Caco-2 (cell line): ENCODE data around the gene CD81. TPM values are rescaled to one million over a fixed set of nuclear protein-coding genes. Genes with fewer than 3 reads are reported as not detected.

Source experiments
- BruUV-seq: library from RNA; stranded (reverse); fragments of 400-500 nt; replicated peaks from 2 replicates; lab custom pipeline; 2021; lab: Mats Ljungman, UMichigan
- CTCF ChIA-PET: fragments of 300-600 bp; sonication (Branson Sonifier 250); formaldehyde crosslinking; loops from one replicate; lab custom pipeline; 2022; ENCODE audit warnings: antibody characterized with exemption; lab: Charles Lee
- POLR2A ChIA-PET: fragments of 300-600 bp; sonication (Branson Sonifier 250); formaldehyde crosslinking; loops from one replicate; lab custom pipeline; 2022; ENCODE audit warnings: antibody characterized with exemption; lab: Charles Lee
- DNase-seq, 2 experiments: peaks; one replicate each; pipeline versions ENCODE4 v3.0.0 to v3.0.0-alpha.2; 2020 to 2022
- H3K27me3 ChIP-seq: replicated peaks from 2 replicates; pipeline ENCODE4 v1.6.0; 2011; ENCODE audit warnings: low read length; ENCODE audit not compliant: control insufficient read depth, insufficient read depth
- H3K36me3 ChIP-seq: 2 replicates; pipeline ENCODE4 v1.5.1; 2011; ENCODE audit warnings: low read length; ENCODE audit not compliant: control insufficient read depth, insufficient read depth
- H3K4me1 ChIP-seq: fragments of 250-450 bp; sonication (Bioruptor Pico); 2 replicates; pipeline ENCODE4 v1.5.1; 2020; ENCODE audit warnings: mild to moderate bottlenecking
- H3K4me3 ChIP-seq: 2 replicates; pipeline ENCODE4 v1.5.1; 2011; ENCODE audit warnings: low read depth, mild to moderate bottlenecking, control low read depth, low read length
- H3K9me3 ChIP-seq: fragments of 250-450 bp; sonication (Bioruptor Pico); 2 replicates; pipeline ENCODE4 v1.5.1; 2020; ENCODE audit warnings: mild to moderate bottlenecking, moderate library complexity
- H3K27ac Mint-ChIP-seq: one replicate; pipeline ENCODE4 v1.8.0; 2022; ENCODE audit warnings: mixed read lengths; ENCODE audit not compliant: unreplicated experiment
- H3K27me3 Mint-ChIP-seq: one replicate; pipeline ENCODE4 v1.8.0; 2022; ENCODE audit warnings: mixed read lengths; ENCODE audit not compliant: insufficient read depth, unreplicated experiment
- H3K36me3 Mint-ChIP-seq: one replicate; pipeline ENCODE4 v1.8.0; 2022; ENCODE audit warnings: mild to moderate bottlenecking, mixed read lengths; ENCODE audit not compliant: insufficient read depth, unreplicated experiment
- H3K4me1 Mint-ChIP-seq: one replicate; pipeline ENCODE4 v1.8.0; 2022; ENCODE audit warnings: low read depth, mixed read lengths; ENCODE audit not compliant: unreplicated experiment
- H3K4me3 Mint-ChIP-seq: one replicate; pipeline ENCODE4 v1.8.0; 2022; ENCODE audit warnings: mild to moderate bottlenecking, moderate library complexity, mixed read lengths; ENCODE audit not compliant: unreplicated experiment
- H3K9me3 Mint-ChIP-seq: one replicate; pipeline ENCODE4 v1.8.0; 2022; ENCODE audit warnings: mixed read lengths; ENCODE audit not compliant: unreplicated experiment
- intact Hi-C: fragments of 100-400 bp; cut with micrococcal nuclease; formaldehyde crosslinking; loops from one replicate; pipeline ENCODE4 v1.10.0; 2022; ENCODE audit not compliant: unreplicated experiment
- total RNA-seq: library from RNA; stranded (reverse); gene quantifications from 2 replicates; pipeline ENCODE4 v1.2.3, GENCODE V29; 2022
- TF ChIP-seq, protein P1 (sequence below), 2 experiments: fragments of 200-600 bp in 1 of 2; IDR thresholded peaks; 1 replicate in 1 of 2; 2 replicates in 1 of 2; pipeline versions ENCODE4 v1.5.1 to v1.8.0; 2011 to 2022; ENCODE audit warnings: antibody characterized with exemption in 1 of 2, control low read depth in 1 of 2, inconsistent platforms in 1 of 2, low read depth in 1 of 2, low read length in 1 of 2, mild to moderate bottlenecking in 1 of 2, moderate library complexity in 1 of 2; ENCODE audit not compliant: insufficient read depth in 1 of 2, severe bottlenecking in 1 of 2, unreplicated experiment in 1 of 2

Gene CD81
- total RNA-seq, 1 experiment from 2014 or later = 412 TPM

DNA sequence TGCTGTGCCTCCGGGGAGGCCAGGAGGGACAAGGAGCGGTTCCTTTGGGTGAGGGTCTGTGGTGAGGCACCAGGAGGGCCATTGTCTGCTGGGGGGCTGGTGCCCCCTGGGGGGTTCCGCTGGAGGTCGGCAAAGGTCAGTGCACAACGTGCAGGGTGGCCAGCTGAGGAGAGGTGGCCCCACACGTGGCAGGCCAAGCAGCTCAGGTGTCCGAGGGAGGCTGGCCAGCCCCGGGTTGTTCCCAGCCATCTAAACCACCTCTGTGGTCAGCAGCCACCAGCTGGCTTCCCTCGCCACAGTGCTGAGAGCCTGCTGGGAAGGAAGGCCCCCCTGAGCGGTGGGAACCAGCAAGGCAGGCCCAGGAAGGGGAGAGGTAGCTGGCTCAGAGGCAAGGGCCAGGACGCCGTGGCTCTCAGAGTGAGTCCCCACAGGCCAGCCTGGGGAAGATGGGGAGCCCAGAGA is 27.7 kb downstream of the CD81 start:
- Mint-ChIP-seq H3K27me3 (no peaks in the 10 kb centered on the region), H3K4me1 (no peaks in the 10 kb centered on the region), H3K36me3 (peaks cover 42% of the 10 kb centered on the region), H3K27ac (no peak overlapping the region), H3K4me3 (no peak overlapping the region), H3K9me3 (no peaks in the 10 kb centered on the region)
- Histone ChIP-seq H3K9me3 (no peaks in the 10 kb centered on the region), H3K4me1 (peaks cover 4% of the 10 kb centered on the region; the same call in 1 of the 2 replicates), H3K4me3 (no peak overlapping the region), H3K36me3 (no peaks in the 10 kb centered on the region), H3K27me3 (no peaks in the 10 kb centered on the region)
- POLR2A ChIA-PET = no interaction called here
- intact Hi-C loops = loop anchor here (5.0 kb wide), 1 partner anchor 202 kb away; no protein-coding TSS in a partner anchor
- DNase-seq = no peak
- TF ChIP-seq, protein P1, sequence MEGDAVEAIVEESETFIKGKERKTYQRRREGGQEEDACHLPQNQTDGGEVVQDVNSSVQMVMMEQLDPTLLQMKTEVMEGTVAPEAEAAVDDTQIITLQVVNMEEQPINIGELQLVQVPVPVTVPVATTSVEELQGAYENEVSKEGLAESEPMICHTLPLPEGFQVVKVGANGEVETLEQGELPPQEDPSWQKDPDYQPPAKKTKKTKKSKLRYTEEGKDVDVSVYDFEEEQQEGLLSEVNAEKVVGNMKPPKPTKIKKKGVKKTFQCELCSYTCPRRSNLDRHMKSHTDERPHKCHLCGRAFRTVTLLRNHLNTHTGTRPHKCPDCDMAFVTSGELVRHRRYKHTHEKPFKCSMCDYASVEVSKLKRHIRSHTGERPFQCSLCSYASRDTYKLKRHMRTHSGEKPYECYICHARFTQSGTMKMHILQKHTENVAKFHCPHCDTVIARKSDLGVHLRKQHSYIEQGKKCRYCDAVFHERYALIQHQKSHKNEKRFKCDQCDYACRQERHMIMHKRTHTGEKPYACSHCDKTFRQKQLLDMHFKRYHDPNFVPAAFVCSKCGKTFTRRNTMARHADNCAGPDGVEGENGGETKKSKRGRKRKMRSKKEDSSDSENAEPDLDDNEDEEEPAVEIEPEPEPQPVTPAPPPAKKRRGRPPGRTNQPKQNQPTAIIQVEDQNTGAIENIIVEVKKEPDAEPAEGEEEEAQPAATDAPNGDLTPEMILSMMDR (IDR thresholded peaks at IDR 0.05; ENCODE audit: insufficient read depth in 1 of 2, low read depth in 1 of 2, low read length in 1 of 2, severe bottlenecking in 1 of 2, unreplicated experiment in 1 of 2) = no peak
- BruUV-seq = no TSS peak
- CTCF ChIA-PET = interaction anchor here (1.3 kb wide), 1 partner anchor 16 kb away, joined by 3 read pairs; no protein-coding TSS in a partner anchor

DNA sequence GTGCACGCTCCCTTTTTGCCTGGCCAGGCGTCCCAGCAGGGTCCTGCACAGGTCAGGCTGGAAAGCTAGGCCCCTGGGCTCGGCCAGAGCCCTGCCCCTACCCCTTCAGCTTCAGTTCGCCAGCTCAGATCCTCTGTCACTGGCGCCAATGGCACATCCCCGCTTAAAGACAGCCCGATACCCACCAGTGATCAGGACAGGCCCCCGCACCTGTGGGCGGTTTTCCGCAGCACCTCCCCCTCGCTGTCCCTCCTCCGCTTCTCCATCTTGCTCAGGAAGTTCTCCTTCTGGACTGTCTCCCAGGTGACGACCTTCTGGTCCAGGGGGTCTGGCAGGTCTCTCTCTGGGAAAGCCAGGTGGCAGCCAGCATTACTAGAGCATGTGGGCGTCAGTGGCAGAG is 29.3 kb downstream of the CD81 start:
- Histone ChIP-seq H3K27me3 (no peaks in the 10 kb centered on the region), H3K4me1 (peaks cover 4% of the 10 kb centered on the region; the same call in 1 of the 2 replicates), H3K9me3 (no peaks in the 10 kb centered on the region), H3K4me3 (no peak overlapping the region), H3K36me3 (no peaks in the 10 kb centered on the region)
- intact Hi-C loops = no loop called here
- Mint-ChIP-seq H3K9me3 (no peaks in the 10 kb centered on the region), H3K4me3 (no peak overlapping the region), H3K27me3 (no peaks in the 10 kb centered on the region), H3K27ac (no peak overlapping the region), H3K36me3 (peaks cover 27% of the 10 kb centered on the region), H3K4me1 (no peaks in the 10 kb centered on the region)
- BruUV-seq = no TSS peak
- ChIA-PET POLR2A (no interaction called here), CTCF (no interaction called here)
- no peak for DNase-seq
- TF ChIP-seq, protein P1 (IDR thresholded peaks at IDR 0.05; ENCODE audit: insufficient read depth in 1 of 2, low read depth in 1 of 2, low read length in 1 of 2, severe bottlenecking in 1 of 2, unreplicated experiment in 1 of 2) = no peak

DNA sequence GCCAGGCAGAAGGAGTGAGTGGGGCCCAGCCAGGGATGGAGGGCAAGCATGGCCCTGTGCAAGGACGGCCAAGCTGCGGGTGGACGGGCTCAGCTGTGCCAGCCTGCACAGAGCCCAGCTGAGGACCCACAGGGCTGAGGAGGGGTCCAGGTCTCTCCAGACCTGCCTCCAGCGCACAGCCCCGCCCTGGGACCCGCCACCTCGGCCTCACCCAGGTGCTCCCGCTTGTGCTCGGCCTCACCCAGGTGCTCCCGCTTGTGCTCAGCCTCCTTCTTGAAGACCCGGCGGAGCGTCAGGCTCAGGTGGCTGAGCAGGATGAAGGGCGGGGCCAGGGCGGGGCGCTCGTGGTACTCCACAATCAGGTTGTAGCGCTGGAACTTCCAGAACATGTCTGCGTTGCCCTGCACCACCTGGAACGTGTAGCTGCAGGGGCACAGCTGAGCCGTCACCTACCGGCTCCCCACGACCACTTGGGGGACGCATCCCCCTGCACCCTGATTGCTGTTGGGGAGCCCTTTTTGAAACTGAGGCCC is 29.8 kb downstream of the CD81 start:
- Mint-ChIP-seq H3K4me1 (no peaks in the 10 kb centered on the region), H3K4me3 (no peak overlapping the region), H3K27me3 (no peaks in the 10 kb centered on the region), H3K36me3 (peaks cover 25% of the 10 kb centered on the region), H3K27ac (no peak overlapping the region), H3K9me3 (no peaks in the 10 kb centered on the region)
- intact Hi-C loops = no loop called here
- CTCF ChIA-PET = no interaction called here
- no peaks in the 10 kb centered on the region for H3K36me3 ChIP-seq
- no peak for DNase-seq
- TF ChIP-seq, protein P1 (IDR thresholded peaks at IDR 0.05; ENCODE audit: insufficient read depth in 1 of 2, low read depth in 1 of 2, low read length in 1 of 2, severe bottlenecking in 1 of 2, unreplicated experiment in 1 of 2) = no peak
- POLR2A ChIA-PET = no interaction called here
- H3K27me3 ChIP-seq = no peaks in the 10 kb centered on the region
- no peaks in the 10 kb centered on the region for H3K9me3 ChIP-seq
- BruUV-seq = no TSS peak
- no peak overlapping the region for H3K4me3 ChIP-seq
- H3K4me1 ChIP-seq = peaks cover under 1% of the 10 kb centered on the region; the same call in 1 of the 2 replicates
